ENCODE measurements around the gene FGF4.

DNA sequence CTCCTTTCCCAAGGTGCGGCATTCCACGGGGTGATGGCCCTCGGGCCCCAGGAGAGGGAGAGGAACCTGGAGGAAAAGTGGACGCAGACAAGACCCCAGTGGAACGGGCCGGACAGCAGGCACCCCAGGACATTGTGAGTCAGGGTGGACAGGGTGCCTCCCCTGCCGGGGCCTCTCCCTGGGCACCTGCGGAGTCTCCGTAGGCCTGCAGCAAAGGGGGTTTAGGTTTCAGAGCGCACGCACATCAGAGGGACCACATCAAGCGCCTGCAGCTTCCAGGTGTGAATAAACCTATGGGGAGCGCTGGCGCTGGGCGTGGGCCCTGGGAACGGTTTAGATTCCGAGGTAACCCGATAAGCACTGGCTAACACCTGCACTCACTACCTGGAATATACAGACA, 48.7 kb downstream of the FGF4 start:
- TF ChIP-seq, protein P1, sequence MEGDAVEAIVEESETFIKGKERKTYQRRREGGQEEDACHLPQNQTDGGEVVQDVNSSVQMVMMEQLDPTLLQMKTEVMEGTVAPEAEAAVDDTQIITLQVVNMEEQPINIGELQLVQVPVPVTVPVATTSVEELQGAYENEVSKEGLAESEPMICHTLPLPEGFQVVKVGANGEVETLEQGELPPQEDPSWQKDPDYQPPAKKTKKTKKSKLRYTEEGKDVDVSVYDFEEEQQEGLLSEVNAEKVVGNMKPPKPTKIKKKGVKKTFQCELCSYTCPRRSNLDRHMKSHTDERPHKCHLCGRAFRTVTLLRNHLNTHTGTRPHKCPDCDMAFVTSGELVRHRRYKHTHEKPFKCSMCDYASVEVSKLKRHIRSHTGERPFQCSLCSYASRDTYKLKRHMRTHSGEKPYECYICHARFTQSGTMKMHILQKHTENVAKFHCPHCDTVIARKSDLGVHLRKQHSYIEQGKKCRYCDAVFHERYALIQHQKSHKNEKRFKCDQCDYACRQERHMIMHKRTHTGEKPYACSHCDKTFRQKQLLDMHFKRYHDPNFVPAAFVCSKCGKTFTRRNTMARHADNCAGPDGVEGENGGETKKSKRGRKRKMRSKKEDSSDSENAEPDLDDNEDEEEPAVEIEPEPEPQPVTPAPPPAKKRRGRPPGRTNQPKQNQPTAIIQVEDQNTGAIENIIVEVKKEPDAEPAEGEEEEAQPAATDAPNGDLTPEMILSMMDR (IDR thresholded peaks at IDR 0.05), result no peak
- TF ChIP-seq POLR2AphosphoS5 (IDR thresholded peaks at IDR 0.05) (no peak), POLR2A (IDR thresholded peaks at IDR 0.05) (no peak)
